ENCODE data around the gene TNNI2. TPM values are rescaled to one million over a fixed set of nuclear protein-coding genes. Genes with fewer than 3 reads are reported as not detected.

The TNNI2 gene
- total RNA-seq, 4 donors from 2014 or later = 1,499 to 3,728 (median 2,254) TPM

DNA sequence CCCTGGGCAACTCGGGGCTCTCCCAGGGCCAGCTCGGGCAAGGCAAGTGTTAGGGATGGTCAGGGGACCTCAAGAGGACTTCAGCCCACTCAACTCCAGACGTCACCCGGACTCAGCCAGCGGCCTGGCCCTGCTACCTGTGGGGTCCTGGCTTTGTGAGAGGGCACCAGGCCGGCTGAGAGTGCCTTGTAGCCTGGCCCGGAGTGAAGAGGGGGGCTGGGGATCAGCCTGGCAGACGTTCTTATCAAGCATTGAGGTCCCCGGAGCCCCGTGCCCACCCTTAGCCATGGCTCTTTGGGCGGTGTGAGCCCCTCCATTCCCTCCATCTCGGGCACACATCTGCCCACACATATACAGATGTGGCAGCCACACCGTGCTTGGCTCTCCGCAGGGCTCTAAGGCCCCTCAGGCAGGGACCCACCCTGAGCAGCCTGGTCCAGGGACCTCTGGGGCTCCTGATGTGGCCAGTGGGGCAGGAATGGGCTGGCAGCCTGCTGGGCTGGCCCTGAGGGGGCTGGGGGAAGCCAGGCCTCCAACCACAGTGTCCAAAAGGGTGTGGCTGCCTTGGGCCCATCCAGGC lies 29.4 kb downstream of the TNNI2 start:
- TF ChIP-seq, protein P1, sequence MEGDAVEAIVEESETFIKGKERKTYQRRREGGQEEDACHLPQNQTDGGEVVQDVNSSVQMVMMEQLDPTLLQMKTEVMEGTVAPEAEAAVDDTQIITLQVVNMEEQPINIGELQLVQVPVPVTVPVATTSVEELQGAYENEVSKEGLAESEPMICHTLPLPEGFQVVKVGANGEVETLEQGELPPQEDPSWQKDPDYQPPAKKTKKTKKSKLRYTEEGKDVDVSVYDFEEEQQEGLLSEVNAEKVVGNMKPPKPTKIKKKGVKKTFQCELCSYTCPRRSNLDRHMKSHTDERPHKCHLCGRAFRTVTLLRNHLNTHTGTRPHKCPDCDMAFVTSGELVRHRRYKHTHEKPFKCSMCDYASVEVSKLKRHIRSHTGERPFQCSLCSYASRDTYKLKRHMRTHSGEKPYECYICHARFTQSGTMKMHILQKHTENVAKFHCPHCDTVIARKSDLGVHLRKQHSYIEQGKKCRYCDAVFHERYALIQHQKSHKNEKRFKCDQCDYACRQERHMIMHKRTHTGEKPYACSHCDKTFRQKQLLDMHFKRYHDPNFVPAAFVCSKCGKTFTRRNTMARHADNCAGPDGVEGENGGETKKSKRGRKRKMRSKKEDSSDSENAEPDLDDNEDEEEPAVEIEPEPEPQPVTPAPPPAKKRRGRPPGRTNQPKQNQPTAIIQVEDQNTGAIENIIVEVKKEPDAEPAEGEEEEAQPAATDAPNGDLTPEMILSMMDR (IDR thresholded peaks at IDR 0.05 in 4 of 5, conservative IDR thresholded peaks at IDR 0.05 in 1 of 5) = no peak
- no peak for TF ChIP-seq POLR2A (IDR thresholded peaks at IDR 0.05)
- Histone ChIP-seq H3K4me3 (peak overlapping the region in 2 of 4 donors; percentile 21 to 37), H3K9me3 (no peaks in the 10 kb centered on the region), H3K36me3 (no peaks in the 10 kb centered on the region), H3K4me1 (peaks cover 22 to 35% of the 10 kb centered on the region in 2 donors), H3K27me3 (peaks cover 23 to 52% (median 50%) of the 10 kb centered on the region in 3 donors), H3K27ac (peak overlapping the region; percentile 58 to 73 (median 69))
- no peak for ATAC-seq
- in situ Hi-C loops (cut with MboI; ENCODE audit: low sequenced_read_pairs in 4 of 4) (no loop called here), intact Hi-C loops (cut with DNase I; ENCODE audit: low total_unique reads) (no loop called here)
- DNase-seq = no peak

DNA sequence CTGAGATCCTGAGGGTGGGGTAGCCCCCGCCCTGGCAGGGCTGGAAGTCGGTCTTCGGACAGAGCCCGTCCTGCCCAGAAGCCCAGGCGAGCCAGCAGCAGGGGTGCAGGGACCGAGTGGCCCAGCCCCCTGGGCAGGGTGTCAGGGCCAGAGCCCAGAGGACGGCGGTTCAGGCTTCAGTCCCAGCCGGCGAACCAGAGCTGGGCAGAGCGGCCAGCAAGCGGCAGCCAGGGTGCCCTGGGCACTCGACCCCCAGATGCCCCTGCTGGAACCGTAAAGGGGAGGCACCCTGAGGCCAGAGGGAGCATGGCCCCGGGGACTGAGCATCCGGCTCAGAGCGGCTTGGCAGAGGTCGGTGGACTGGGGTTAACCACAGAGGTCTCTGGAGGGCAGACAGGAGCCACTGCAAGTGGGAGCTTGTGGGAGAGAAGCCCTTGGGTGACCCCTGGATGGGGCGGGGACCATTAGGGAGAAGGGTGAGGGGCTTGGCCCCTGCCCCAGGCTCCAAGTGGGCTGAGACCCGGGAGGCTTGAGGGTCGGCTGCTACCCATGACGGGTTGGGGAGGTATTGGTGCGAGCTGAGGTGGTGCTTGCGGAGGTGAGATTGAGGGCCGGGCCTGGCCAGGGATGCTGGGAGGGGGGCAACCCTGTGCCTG lies 30.0 kb downstream of the TNNI2 start:
- ATAC-seq = no peak
- Histone ChIP-seq H3K4me1 (peaks cover 16 to 29% of the 10 kb centered on the region in 2 donors), H3K4me3 (peak overlapping the region; percentile 21 to 37 (median 32)), H3K27me3 (peaks cover 23 to 52% (median 50%) of the 10 kb centered on the region in 3 donors), H3K27ac (peak overlapping the region; percentile 58 to 73 (median 69)), H3K36me3 (no peaks in the 10 kb centered on the region), H3K9me3 (no peaks in the 10 kb centered on the region)
- intact Hi-C loops (cut with DNase I; ENCODE audit: low total_unique reads) = no loop called here
- DNase-seq = no peak
- no peak for TF ChIP-seq POLR2A (IDR thresholded peaks at IDR 0.05)
- TF ChIP-seq, protein P1 (IDR thresholded peaks at IDR 0.05 in 4 of 5, conservative IDR thresholded peaks at IDR 0.05 in 1 of 5) = no peak
- in situ Hi-C loops (cut with MboI; ENCODE audit: low sequenced_read_pairs in 4 of 4) = no loop called here

DNA sequence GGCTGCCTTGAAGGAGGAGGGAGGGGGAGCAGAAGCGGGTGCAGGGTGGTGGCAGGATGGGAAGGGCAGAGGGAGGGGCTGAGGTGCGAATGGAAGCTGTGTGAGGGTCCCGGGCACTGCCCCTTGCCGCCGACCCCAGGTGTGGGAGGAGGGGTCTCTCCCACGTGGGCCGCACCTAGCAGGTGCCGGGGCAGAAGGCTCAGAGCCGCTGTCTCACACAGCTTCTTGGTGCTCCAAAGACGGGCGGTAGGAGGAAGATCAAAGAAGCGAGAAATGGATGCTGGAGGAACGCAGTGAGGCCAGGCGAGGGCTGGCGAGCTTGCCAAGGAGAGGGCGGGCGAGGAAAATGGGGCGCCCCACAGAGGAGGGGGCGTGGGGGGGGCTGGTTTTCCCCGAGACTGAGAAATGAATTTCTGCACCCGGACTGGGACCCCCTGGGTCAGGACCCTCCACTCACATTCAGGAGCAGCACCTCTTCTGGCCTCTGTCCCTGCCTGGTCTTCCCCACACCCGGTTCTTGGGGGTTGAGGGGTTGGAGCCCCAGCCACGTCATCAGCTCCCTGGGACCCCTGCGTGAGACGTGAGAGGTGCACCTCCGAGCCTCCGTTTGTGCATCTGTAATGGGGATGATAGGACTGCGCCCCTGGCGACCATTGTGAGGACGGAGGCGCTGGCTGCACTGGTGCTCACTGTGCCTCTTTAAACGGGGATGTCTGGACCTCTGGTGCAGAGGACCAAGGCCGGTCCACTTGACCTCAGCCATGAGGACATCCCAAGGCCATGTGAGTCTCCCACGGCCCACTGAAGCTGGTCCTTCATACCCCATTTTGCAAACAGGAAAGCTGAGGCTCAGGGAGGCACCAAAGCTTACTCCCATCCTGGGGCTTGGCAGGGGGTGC lies 30.9 kb downstream of the TNNI2 start:
- in situ Hi-C loops (cut with MboI; ENCODE audit: low sequenced_read_pairs in 4 of 4) (no loop called here), intact Hi-C loops (cut with DNase I; ENCODE audit: low total_unique reads) (no loop called here)
- H3K4me1 ChIP-seq = peaks cover 7 to 20% of the 10 kb centered on the region in 2 donors
- H3K36me3 ChIP-seq = no peaks in the 10 kb centered on the region
- peak overlapping the region; percentile 21 to 37 (median 28) for H3K4me3 ChIP-seq
- peaks cover 26 to 57% (median 51%) of the 10 kb centered on the region in 3 donors for H3K27me3 ChIP-seq
- peak in 1 of 2 donors; percentile 48 for ATAC-seq
- TF ChIP-seq, protein P1 (IDR thresholded peaks at IDR 0.05 in 4 of 5, conservative IDR thresholded peaks at IDR 0.05 in 1 of 5) = peak in 1 of 5 experiments; percentile 28
- TF ChIP-seq POLR2A (IDR thresholded peaks at IDR 0.05) = no peak
- no peak for DNase-seq
- H3K27ac ChIP-seq = peak overlapping the region; percentile 58 to 73 (median 69)
- H3K9me3 ChIP-seq = no peaks in the 10 kb centered on the region

DNA sequence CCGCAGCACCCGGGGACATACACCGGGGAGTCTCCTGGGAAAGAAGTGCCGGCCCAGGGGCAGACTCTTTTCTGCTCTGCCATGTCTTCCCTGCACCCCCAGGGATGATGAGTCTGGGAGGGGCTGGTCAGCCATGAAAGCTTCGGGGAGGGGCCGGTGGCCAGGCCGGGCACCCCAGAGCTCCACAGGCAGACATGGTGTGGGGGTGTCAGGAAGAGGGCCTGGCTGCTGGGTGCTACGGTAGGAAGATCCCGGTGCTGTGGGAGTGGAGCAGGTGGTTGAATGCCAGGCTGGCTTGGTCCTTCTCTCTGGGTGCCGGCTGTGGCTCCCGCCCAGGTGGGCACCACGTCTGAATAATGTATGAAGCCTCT lies 31.5 kb downstream of the TNNI2 start:
- DNase-seq (no peak), ATAC-seq (peak in 1 of 2 donors; percentile 6)
- no peaks in the 10 kb centered on the region for H3K9me3 ChIP-seq
- peak overlapping the region in 3 of 4 donors; percentile 21 to 37 (median 36) for H3K4me3 ChIP-seq
- H3K4me1 ChIP-seq = peaks cover 5 to 16% of the 10 kb centered on the region in 2 donors
- peaks cover 31 to 64% (median 58%) of the 10 kb centered on the region in 3 donors for H3K27me3 ChIP-seq
- H3K36me3 ChIP-seq = no peaks in the 10 kb centered on the region
- no peak for TF ChIP-seq POLR2A (IDR thresholded peaks at IDR 0.05)
- TF ChIP-seq, protein P1 (IDR thresholded peaks at IDR 0.05 in 4 of 5, conservative IDR thresholded peaks at IDR 0.05 in 1 of 5) = no peak
- peak overlapping the region; percentile 58 to 73 (median 69) for H3K27ac ChIP-seq
- intact Hi-C loops (cut with DNase I; ENCODE audit: low total_unique reads) (no loop called here), in situ Hi-C loops (cut with MboI; ENCODE audit: low sequenced_read_pairs in 4 of 4) (no loop called here)

Measured in gastrocnemius medialis (tissue), 4 donors.